HG02840 (cell line): Measurements from ENCODE around the gene FAM83C.
"Not testable (repeated sequence)": the region's sequence is repeated elsewhere in the genome, so short reads cannot be mapped to it uniquely, and the experiment has no call there.

Experiments
- ATAC-seq: cut with Tn5 transposase; IDR thresholded peaks from one replicate; pipeline ENCODE4 v1.9.1; 2021; ENCODE audit warnings: mild to moderate bottlenecking, moderate library complexity, moderate number of reproducible peaks; ENCODE audit not compliant: unreplicated experiment, low FRiP score

FAM83C gene

DNA sequence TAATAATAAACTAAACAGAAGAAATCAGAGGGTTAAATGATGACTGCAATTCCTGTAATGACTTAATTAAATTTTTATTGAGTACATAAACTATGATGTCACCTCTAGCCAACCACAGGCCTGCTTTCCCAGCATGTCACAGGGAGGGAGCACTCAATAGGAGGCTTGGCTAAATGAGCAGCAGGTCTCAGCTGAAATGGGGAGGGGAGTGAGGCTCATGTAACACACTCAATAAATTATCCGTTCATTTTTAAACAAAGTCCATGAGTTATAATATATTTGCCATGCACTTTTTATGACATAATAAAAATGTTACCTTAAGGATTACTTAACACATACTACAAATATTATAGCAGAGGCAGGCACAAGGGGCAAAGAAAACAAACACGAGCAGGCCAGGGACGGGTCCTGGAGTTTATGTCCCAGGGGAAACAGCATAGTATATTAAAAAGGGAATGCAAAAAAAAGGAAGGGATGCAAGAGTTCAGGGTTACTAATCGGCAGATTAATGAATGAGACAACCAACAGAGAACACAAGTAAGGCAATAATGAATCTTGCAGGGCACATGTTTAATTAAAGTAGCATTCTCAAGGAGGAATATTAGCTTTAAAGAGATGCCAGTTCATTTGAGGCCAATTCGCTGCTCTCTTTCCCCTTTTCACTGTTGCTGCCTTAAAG, 27.1 kb upstream of the FAM83C start:
- ATAC-seq, result no peak

DNA sequence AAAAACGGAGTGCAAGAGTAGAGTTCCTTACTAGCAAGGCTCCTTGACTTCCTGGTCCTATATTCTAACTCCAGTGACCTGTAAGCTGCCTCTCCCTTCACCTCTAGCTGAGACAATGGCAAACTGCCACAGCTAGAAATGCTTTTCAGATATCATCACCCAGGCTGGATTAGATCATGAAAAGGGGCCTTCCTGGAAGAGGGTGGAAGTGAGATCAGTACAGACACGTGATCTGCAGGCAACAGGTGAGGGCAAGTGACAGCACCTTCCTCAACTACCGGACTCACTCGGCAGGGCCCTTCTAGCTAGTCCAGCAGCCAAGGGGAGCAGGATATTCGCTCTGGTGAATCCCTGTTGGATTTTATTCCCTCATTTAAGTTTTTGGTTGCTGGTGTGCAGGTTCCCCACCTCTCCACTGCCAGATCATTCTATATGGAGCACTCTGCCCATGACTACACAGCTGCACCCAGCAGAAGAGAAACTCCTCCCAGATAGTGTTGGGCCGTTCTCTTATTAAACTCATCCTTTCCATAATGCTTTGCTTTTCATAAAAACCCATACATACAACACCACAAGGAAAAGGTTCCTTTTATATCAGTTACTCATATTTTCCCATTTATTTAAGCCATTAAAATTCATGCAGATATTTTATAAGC, 26.4 kb upstream of the FAM83C start:
- no peak for ATAC-seq

GRCh38 chr20:35317416-35318210, 25.4 kb upstream of the FAM83C start:
- ATAC-seq, result no peak

DNA sequence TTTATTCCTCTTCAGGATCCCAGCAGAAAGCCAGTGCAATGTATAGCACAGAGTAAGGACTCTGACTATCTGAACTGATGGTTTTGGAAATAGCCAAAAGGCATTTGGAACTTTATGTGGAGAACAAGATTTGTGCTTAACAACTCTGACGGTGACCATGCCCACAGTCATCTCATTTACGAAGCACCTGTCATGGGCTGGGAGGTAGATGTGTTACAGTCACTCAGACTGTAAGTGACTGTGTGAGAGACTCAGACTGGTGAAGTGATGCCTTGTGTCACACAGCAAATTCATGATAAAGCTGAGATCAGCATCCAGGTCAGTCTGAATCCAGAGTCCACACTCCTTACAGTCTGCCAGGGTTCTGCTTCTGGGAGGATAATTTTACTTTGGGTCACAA, 23.9 kb upstream of the FAM83C start:
- no peak for ATAC-seq

GRCh38 chr20:35315632-35316020, 23.4 kb upstream of the FAM83C start:
- not testable (repeated sequence) for ATAC-seq

DNA sequence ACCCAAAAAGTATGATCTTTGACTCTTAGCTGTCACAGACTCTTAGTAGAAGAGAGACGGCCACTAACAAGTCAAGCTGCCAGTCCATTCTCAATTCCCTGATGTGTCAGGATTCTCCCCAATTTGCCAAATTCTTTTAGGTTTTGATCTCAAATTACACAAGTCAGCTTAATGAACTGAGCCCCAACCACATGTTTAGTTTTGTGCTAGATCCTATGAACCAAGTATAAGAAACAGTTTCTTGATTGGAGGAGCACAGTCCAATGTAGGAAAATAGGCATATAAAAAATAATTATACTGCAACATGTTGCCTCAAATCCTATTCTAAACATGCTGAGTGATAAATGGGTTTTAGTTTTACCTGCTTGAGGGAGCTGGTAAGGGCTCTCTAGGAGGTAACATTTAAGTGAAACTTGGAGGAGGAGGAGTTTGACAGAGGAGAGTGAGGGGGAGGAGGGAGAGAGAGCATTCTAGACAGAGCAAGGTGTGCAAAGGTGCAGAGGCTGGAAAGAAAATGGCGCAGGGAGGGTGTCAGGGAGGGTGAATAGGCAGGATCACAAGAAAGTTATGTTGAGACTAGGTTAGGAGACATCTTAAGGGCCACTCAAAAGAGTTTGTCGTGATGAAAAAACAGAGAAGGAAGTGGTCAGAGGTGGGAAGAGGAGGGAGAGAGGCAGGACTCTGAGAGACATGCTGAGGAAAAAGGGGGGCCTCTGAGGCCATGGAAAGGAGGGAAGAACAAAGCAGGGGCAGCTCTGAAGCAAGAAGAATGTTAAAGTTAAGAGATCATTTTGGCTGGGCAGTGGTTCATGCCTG, 22.8 kb upstream of the FAM83C start:
- ATAC-seq, result no peak

GRCh38 chr20:35312318-35312717, 20.1 kb upstream of the FAM83C start:
- no peak for ATAC-seq

GRCh38 chr20:35311822-35312221, 19.6 kb upstream of the FAM83C start:
- no peak for ATAC-seq

GRCh38 chr20:35311409-35311808, 19.2 kb upstream of the FAM83C start:
- no peak for ATAC-seq

DNA sequence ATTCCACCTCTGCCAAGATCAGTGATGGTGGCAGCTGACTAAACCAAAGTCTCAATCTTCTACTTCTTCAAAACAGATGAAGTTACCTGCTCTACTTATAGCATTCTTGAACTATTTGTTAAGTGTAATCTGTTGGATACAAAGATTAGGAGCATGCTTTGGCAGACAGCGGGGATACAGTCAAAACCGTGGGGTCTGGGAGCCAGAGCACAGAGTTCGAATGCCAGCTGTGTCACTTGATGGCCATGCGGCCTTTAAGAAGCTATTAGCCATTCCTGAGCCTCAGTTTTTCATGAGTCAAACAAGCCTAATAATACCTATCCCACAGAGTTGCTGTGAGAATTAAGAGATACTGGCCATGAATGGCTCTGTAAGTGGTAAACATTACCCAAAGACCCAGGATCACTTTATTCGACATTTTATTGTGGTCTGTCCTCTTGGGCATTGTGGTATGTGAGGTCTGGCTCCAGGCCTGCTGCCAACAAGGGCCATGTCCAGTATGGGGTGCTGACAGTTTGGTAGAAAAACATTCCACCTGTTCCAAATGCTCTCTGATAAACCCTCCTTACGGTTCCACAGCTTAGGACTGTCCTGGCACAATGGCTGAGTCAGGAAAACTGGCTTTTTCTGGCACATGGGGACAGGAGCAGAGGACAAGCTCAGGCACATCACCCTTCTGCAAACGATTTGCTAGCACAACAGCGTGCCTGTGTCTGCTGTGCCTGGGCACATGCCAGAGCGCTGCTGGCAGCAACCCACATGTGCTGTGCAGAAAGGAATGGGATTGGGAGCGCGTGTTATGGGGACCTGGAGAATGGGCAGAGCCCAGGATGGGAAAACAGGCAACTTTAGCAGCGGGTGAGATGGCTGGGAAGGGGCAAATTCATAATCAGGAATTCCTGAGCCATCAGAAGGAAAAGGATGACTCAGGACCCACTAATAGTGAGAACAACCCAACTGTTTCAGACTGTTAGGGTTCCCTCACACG, 15.7 kb upstream of the FAM83C start:
- no peak for ATAC-seq

- no peak for ATAC-seq
Observed at GRCh38 chr20:35306931-35307517, 14.8 kb upstream of the FAM83C start.

DNA sequence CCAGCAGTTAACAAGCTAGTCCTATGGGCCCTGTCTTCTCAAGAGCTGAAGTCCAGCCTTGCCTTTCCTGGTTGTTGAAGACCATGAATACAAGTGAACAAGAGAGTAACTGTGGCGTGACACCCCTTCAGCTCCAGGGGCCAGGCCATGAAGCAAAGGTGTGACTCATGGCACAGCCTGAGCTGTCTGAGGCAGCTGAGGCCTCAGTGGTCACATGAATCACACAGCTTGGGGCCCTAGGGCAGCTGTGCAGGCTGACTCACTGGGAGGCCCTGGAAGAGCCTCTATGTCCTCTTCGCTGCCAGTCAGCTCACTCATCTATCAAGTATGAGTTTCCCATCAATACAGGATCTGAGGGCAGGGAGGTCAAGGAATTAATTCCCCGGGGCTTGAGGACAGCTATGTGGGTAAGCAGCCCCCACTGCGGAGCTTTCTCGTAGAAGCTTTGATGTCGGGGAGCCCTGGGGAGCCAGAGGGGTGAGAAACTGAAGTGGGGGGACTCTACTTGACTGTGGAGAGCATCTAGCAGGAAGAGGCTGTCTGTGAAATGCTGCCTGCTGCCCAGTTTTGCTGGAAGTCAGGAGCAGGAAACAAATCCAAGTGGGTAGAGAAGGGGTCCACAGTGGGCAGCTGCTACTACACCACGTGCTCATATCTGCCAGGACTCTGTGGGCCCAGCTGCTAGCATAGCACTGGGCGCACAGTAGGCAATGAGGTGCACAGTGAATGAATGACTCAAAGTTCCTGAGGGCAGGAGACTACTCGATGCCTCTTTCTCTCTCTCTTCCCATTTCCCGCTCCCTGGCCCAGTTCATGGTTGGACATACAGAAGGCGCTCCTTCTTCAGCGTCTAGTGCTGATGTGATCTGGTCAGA, 13.7 kb upstream of the FAM83C start:
- ATAC-seq, result no peak

- no peak for ATAC-seq
Observed at GRCh38 chr20:35304956-35305355, 12.7 kb upstream of the FAM83C start.

GRCh38 chr20:35303735-35304491, 11.7 kb upstream of the FAM83C start:
- no peak for ATAC-seq

GRCh38 chr20:35303382-35303734, 11.1 kb upstream of the FAM83C start:
- no peak for ATAC-seq

DNA sequence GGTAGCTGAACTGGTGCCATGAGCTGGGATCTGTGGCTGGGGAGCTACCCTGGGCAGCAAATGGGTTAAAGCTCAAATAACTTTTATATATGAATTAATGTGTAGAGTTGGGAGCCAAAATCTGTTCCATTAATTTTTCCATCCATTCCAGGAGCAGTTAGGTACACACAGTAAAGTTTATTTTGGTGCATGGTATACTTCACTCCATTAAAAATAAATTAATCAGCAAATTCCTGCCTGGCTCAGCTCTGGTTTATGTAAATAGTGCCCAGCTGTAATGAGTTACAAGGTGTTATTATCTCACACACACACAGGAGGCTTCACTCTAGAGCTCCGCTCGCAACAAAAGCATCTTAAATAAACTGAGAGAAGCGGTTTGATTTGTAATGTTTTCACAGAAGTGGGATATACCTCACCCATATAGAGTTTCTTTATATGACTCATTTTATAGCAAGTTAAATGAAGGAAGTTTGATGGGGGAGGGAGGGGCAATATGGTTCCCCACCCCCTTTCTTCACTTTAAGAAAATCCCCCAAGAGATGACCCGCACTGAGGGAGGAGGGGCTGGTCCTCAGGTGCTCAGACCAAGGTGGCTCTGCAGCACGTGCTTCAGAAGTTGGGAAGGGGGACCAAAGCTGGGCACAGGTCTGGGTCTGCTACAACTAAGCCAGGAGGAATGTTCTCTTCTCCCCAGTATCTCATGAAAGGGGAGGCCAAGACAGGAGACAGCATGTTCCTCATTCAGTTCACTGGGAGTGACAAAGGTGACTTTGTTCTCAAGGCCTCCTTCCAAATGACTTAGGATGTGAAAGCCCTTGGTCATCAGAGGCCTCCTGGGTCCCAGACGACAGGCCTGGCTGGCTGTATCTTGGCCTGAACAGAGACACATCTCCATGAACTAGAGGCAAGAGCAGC, 10.5 kb upstream of the FAM83C start:
- ATAC-seq, result no peak

DNA sequence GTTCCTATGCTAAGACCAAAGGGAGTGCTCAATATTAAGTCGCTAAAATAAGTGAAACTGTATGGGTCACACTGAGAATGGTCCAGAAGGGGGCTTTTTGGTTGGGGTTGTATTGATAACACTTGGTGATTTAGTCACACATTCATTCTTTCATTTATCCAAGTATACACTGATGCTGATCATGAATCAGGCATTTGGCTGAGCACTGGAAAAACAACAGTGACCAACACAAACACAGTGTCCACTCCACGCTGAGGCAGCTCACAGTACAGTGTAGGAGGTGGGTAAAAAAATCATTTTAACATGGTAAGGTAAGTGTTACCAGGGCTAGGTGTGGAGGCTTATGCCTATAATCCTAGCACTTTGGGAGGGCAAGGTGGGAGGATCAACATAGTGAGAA, 9.2 kb upstream of the FAM83C start:
- ATAC-seq, result no peak
